HG03442 (cell line): ENCODE results near the gene ZER1.
A peak's percentile ranks its signal among the peaks of the same experiment; 100 is the strongest.
"Not testable (repeated sequence)": the region's sequence is repeated elsewhere in the genome, so short reads cannot be mapped to it uniquely, and the experiment has no call there.

Source experiments
- ATAC-seq: cut with Tn5 transposase; IDR thresholded peaks from one replicate; pipeline ENCODE4 v1.9.1; 2021; ENCODE audit warnings: mild to moderate bottlenecking, moderate library complexity; ENCODE audit not compliant: unreplicated experiment

Gene ZER1

DNA sequence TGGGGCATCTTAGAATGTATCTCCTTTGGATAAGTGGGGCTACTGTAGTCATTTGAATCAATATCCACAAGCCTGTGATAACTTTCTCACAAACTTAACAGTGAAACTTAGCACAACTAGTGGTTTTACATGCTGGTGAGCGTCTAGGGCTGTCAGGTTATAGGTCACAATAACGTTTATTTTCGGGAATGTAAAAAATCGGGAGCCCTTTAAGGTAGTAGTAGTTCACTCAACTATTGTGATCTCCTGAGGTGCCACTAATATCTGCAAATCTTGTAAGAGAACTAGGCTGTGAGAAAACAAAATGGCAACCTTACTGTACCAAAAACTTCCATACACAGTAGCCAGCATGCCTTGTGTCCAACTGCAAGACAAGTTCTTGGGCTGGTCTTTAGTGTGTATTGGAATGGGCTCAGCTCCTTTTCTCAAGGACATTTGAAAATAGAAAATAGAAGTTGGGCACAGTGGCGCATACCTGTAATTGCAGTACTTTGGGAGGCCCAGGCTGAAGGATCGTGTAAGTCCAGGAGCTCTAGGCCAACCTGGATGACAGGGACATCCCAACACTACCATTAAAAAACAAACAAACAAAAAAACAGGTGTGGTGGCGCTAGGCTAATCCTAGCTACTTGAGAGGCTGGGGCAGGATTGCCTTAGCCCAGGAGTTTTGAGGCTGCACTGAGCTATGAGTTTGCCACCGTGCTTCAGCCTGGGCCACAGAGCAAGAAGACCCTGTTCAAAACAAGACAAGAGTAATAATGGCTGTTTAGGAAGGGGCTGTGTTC is 74.6 kb downstream of the ZER1 start:
- no peak for ATAC-seq

DNA sequence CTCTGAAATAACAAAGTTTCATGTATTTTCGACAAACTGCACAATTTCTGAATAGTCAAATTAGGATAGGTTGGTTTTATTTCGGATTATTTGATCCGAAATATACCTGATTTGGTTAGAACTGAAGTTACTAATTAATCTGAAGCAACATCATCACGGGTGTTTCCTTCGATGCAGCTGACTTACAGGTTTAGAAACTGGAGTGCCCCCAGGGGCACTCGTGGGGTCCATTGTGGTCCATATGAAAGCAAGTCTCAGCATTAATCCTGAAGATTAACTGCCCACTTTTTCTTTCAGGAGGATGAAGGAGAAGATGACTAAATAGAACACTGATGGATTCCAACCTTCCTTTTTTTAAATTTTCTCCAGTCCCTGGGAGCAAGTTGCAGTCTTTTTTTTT is 77.4 kb downstream of the ZER1 start:
- no peak for ATAC-seq

DNA sequence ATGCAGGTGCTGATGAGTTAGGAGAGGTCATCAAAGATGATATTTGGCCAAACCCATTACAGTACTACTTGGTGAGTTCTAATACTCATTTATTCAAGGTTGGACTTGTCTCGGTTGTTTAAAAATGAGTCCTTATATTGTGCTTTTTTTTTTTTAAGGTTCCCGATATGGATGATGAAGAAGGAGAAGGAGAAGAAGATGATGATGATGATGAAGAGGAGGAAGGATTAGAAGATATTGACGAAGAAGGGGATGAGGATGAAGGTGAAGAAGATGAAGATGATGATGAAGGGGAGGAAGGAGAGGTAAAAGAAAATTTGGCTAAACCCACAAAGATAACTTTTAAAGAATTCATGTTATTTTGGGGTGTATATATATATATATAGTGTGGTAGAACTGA is 78.0 kb downstream of the ZER1 start:
- not testable (repeated sequence) for ATAC-seq

DNA sequence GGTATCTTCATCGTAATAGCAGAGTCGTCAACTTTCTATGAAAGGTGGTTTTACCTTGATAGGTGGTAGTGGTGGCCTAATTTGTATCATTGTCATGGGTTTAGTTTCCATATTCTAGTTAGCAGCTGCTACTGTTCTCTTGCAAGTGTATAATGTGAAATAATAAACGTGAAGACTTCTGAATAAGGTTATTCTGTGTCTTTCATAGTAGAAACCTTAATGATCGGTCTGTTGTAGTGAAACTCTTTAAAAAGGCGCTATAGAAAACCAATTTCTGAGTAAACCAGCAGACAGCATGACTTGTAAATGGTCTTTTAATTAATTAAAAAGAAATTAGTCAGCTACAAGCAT is 81.1 kb downstream of the ZER1 start:
- no peak for ATAC-seq

DNA sequence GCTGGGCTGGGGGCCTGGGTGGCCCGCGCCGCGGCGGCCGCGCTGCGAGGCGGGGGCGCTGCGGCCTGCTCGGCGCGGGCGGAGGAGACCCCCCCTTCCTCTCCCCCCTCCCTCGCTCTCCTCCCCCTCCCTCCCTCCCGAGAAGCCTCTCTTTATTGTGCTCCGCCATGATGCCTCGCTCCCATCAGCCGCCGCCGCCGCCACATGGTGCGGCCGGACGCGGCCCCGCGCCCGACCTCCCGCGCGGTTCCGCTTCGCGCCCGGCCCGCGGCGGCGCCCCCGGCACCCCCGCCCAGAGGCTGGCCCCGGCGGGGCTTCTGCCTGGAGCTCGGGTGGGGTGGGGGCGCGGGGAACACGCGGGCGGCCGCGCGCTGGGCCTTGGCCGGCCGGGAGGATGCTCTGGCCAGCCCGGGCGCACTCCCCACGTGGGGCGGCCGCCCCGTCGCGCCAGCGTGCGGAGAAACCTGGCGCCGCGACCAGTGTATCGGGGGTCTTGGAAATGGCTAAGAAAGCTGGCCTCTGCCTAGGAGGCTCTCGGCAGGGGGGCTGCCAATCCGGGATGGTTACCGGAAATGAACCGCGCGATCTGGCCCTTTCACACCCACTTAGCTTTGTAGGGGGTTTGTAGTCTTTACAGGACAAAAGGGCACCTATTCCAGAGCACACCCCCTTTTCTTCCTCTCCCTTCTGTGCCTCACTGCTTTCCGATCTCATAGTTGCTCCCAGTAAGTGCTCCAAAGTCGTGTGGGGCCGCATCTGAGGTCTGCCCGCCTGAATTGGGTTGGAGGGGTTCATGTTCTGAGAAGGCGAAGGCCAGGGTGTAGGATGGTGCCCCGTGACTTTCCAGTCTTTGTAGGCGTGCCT is 81.7 kb downstream of the ZER1 start:
- peak; percentile 4 for ATAC-seq

DNA sequence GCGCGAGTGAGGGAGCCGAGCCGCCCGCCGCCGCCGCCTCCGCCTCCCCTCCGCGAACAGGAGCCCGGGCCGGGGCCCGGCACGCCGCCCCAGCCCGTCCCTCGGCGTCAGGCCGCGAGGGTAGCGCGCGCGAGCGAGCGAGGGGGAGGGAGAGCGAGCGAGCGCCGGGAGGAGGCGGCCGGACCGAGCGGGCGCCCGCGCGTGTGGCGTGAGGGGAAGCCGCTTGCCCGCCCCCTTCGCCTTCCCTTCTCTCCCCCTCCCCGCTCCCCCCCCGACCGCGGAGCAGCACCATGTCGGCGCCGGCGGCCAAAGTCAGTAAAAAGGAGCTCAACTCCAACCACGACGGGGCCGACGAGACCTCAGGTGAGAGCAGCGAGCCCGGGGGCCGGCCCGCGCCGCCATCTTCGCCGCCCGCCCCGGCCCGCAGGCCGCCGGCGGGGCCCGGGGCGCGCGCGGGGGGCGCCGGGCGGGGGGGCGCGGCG is 82.4 kb downstream of the ZER1 start:
- peak; percentile 1 for ATAC-seq

DNA sequence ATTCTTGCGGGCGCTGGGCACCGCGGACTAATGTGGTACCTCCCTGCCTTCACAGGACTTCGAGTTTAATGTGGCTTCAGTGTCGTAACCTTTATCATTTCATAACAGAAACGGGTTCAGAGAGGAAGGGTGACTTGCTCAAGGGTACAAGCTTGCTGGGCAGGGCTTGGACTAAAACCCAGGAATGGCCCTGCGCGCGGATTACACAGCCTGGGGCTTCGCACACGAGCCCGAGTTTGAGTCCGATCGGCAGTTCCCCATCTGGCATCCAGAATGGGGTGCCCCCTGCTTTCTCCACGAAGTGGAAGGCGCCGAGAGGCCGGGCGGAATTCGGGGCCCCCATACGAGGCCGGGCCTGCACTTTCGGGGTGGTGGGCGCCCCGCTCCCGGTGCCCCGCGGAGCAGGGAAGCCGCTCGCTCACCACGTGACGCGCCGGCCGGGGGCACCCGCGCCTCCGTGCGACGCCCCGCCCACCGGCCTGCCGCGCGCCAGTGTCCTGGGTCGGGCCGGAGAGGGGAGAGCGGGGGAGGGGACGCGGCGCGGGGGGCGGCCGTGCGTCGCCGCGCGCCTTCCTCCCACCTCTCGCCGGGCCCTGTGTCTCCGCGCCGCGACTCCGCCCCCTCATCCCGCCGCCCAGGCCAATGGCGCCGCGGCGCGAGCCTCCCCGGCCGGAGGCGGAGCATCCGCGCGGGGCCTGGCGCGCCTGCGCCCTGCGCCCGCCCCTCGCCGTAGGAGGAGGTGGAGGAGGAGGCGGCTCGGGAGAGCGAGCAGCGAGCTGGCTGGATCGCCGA is 83.0 kb downstream of the ZER1 start, which contains the start of gene SET:
SET (plus strand) TSS at position 722 of the 792 bp plus-strand sequence. CDS start 361 bp downstream, outside the sequence.
- peak; percentile 70 for ATAC-seq

DNA sequence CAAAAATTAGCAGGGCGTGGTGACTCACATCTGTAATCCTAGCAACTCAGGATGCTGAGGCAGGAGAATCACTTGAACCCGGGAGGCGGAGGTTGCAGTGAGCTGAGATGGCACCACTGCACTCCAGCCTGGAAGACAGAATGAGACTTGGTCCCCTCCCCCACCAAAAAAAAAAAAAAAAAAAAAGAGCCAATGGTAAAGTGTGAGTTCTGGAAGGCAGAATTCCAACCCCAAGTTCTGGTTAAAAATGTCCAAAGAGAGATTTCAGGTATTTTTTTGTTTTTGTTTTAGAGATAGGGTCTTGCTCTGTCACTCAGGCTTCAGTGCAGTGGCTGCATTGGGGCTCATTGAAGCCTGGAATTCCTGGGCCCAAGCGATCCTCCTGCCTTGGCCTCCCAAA is 84.3 kb downstream of the ZER1 start:
- no peak for ATAC-seq

DNA sequence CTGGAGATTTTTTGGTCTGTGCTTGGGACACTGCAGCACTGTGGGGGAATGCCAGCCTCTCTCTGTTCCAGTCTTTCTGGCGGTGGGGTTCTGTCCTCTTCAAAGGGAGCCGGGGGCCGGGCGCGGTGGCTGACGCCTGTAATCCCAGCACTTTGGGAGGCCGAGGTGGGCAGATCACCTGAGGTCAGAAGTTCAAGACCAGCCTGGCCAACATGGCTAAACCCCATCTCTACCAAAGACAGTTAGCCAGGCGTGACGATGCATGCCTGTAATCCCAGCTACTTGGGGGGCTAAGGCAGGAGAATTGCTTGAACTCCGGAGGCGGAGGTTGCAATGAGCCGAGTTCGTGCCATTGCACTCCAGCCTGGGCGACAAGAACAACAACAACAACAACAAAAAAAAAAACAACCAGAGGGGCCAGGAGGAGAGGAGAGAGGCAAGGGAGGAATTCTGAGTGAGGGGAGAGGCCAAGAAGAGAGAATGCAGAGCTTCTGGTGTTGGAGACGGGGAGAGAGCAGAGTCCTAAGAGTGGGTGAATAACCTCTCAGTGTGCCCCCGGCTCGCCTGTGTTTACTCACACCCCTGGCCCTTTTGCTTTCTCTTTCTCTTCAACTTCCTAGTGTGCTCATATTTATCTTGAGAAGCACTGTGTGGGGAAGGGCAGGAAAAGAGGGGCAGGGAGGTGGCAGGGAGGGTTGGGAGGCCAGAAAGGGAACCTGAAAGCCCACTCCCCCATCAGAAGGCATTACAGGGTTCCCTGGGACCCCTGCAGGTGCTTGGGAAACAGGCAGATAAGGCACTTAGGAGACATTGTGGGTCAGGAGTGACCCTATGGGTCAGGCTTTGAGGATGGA is 85.9 kb downstream of the ZER1 start:
- ATAC-seq: no peak

DNA sequence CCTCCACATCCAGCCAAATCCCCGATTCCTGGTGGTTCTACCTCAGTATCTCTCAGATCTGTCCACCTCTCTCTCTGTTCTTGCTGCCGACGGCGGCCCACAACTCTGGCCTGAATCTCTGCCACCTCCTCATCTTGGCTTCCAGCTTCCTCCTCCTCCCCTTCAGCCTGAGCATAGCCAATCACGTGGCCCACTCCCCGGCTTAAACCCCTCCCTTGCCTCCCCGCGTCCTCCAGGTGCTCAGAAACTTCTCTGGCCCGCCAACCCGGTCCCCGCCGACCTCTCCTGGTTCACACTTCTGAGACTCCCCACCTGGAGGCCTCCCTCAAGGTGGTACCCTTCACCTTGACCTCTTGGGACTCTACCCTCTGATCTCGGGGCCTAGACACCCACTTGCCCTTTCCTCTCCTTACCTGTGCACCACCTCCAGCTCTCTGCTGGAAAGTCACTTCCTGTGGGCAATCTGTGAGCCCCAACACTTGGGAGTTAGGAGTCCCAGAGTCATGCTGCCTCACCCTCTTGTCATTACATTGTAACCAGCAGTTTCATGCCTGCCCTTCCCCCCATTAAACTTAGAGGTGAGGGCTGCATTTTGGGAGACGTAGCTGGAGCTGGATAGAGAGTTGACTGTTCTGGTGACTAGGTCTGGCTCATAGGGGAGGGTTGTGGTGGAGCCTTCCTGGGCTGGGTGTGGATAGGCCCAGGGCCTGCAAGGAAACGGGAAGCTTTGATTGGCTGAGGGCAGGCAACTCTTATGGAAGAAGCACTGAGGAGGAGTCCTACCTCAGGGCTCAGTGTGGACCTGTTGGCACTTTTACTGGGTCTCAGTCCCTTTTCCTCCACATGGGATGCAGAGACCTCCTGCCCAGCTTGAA is 87.2 kb downstream of the ZER1 start:
- peak; percentile 24 for ATAC-seq

DNA sequence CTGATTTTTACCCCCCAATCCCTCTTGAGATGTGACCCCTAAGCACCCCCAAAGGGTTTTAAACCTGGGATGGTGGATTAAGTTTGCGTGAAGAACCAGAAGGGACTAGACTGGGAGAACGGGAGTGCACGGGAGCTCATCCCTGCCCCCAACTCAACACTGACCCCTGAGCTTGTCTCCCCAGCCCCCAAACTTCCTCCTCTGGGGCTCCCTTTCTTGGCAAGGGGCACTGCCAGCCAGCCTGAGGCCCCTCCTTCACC is 87.7 kb downstream of the ZER1 start:
- no peak for ATAC-seq

DNA sequence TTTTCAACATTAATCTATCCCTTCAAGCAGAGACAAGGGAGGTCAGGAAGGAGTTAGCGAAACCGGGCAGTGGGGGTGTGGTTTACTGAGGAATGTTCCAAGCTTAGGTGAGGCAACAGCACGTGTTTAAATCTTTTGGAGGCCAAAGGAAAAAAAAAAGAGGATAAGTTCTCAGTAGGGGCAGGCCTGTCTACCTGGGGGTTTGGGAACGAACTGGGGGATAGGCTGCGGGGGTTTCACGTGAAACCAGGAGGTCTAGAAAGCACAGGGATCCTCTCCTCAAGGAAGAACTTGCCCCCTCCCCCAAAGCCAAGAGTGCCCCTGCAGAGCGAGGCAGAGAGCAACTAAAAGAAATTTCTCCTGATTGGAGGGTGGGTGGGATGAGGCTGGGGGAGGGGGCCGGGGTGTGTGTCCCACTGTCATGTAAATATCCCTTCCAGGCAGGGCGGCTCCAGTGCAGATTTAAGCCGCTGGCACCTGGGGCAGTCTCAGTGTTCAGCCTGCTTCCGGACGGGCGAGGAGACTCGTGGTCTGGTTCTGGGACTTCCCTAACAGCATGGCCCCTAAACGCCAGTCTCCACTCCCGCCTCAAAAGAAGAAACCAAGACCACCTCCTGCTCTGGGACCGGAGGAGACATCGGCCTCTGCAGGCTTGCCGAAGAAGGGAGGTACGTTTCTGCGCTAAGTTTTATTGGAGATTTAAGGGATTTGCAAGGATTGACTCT is 88.2 kb downstream of the ZER1 start:
- no peak for ATAC-seq
